Uterus (tissue), 2 donors: ENCODE measurements around the gene ADGRA3.

Source experiments
- CTCF ChIP-seq, 4 experiments: fragments of 200-600 bp in 2 of 4; fragments of 450-650 bp in 2 of 4; sonication (generic) in 2 of 4; IDR thresholded peaks; one replicate each; pipeline ENCODE4 v1.5.1; 2016 to 2019; ENCODE audit warnings: antibody characterized with exemption in 4 of 4, mild to moderate bottlenecking in 2 of 4, moderate library complexity in 1 of 4
- POLR2A ChIP-seq, 2 donors: fragments of 450-650 bp; IDR thresholded peaks; one replicate each; pipeline ENCODE4 v1.6.1; 2016; ENCODE audit warnings: antibody characterized with exemption in 2 of 2, mild to moderate bottlenecking in 1 of 2, moderate library complexity in 1 of 2

- no peak for TF ChIP-seq POLR2A (IDR thresholded peaks at IDR 0.05)
- TF ChIP-seq CTCF (IDR thresholded peaks at IDR 0.05) = no peak
Observed at GRCh38 chr4:22532896-22533295, 17.0 kb upstream of the ADGRA3 start.
